Right lobe of liver (tissue), 6 donors: ENCODE data around the gene BZW1. TPM values are rescaled to one million over a fixed set of nuclear protein-coding genes. Genes with fewer than 3 reads are reported as not detected.

ENCODE experiments used
- ATAC-seq, 4 donors: fragments of 200-7000 bp; cut with Tn5 transposase; one replicate each; pipeline ENCODE4 v1.9.1; 2020; ENCODE audit warnings: mild to moderate bottlenecking in 4 of 4, moderate library complexity in 4 of 4
- DNase-seq, 3 donors: peaks; one replicate each; pipeline ENCODE4 v3.0.0-alpha.2; 2020
- H3K27ac ChIP-seq, 3 donors: fragments of 200-600 bp; one replicate each; pipeline ENCODE4 v1.8.0; 2022
- H3K27me3 ChIP-seq, 2 donors: fragments of 200-600 bp; one replicate each; pipeline ENCODE4 v1.8.0; 2022
- H3K36me3 ChIP-seq, 4 donors: fragments of 200-600 bp; sonication (generic) in 1 of 4; one replicate each; pipeline versions ENCODE4 v1.5.1 to v1.8.0; 2017 to 2022; ENCODE audit warnings: control low read depth in 1 of 4
- H3K4me1 ChIP-seq, 4 donors: fragments of 200-600 bp; sonication (generic) in 1 of 4; one replicate each; pipeline versions ENCODE4 v1.5.1 to v1.8.0; 2017 to 2022; ENCODE audit warnings: control low read depth in 1 of 4
- H3K4me3 ChIP-seq, 3 donors: fragments of 200-600 bp; one replicate each; pipeline ENCODE4 v1.8.0; 2022
- H3K9me3 ChIP-seq, 4 donors: fragments of 200-600 bp; sonication (generic) in 1 of 4; one replicate each; pipeline versions ENCODE4 v1.5.1 to v1.8.0; 2017 to 2022; ENCODE audit warnings: control low read depth in 1 of 4
- POLR2A ChIP-seq: fragments of 450-650 bp; IDR thresholded peaks from one replicate; pipeline ENCODE4 v1.6.1; 2017; ENCODE audit warnings: antibody characterized with exemption, mild to moderate bottlenecking
- WGBS: methylation state at CpG from one replicate; pipeline ENCODE4 v1.1.6; 2018; ENCODE audit warnings: low coverage, low lambda C conversion rate; ENCODE audit not compliant: insufficient coverage; ENCODE audit errors: missing lambda C conversion rate; 5-methylcytosine and 5-hydroxymethylcytosine counted together
- intact Hi-C, 2 donors: fragments of 100-400 bp; cut with DNase I; formaldehyde crosslinking; loops; one replicate each; pipeline versions ENCODE4 v1.11.2 to v1.14.1; 2022
- long read RNA-seq: library from polyadenylated mRNA; unstranded; transcript quantifications from one replicate; pipeline ENCODE4 v2.0.0, GENCODE V29; 2019
- total RNA-seq, 6 experiments: library from RNA; depleted of rRNA in 2 of 6; stranded (reverse); fragments of >200 nt in 2 of 6; fragmentation: NEBNext Ultra II Directional in 3 of 6; extraction: Animal tissue kit (Norgen Biotek cat#: 25700) in 3 of 6; gene quantifications; one replicate each; pipeline versions ENCODE4 v1.1.0 to v1.2.4, GENCODE V29; 2016 to 2023
- TF ChIP-seq, protein P1 (sequence below), 4 donors: fragments of 200-600 bp in 3 of 4; fragments of 450-650 bp in 1 of 4; IDR thresholded peaks; one replicate each; pipeline versions ENCODE4 v1.5.1 to v1.8.0; 2016 to 2022; ENCODE audit warnings: antibody characterized with exemption in 4 of 4, mild to moderate bottlenecking in 2 of 4
- donor health status: DM: no; HTN: yes; CAD: no.
- donor health status: DM: no; HTN: no; CAD: no.
- donor health status: DM: no; HTN: no; CAD: no.
- donor health status: DM: no; HTN: yes; CAD: no.
- donor health status: DM: no; HTN: yes; CAD: no.

BZW1 gene
- total RNA-seq, result 100 to 1,000 TPM; 176 to 239 (median 210) TPM
- long read RNA-seq, full-length matches to known transcripts, result 26 of 43 reads
- long read RNA-seq, partial matches to known transcripts, result 10 of 43 reads
- long read RNA-seq, other reads (novel, unspliced or antisense), result 7 of 43 reads

DNA sequence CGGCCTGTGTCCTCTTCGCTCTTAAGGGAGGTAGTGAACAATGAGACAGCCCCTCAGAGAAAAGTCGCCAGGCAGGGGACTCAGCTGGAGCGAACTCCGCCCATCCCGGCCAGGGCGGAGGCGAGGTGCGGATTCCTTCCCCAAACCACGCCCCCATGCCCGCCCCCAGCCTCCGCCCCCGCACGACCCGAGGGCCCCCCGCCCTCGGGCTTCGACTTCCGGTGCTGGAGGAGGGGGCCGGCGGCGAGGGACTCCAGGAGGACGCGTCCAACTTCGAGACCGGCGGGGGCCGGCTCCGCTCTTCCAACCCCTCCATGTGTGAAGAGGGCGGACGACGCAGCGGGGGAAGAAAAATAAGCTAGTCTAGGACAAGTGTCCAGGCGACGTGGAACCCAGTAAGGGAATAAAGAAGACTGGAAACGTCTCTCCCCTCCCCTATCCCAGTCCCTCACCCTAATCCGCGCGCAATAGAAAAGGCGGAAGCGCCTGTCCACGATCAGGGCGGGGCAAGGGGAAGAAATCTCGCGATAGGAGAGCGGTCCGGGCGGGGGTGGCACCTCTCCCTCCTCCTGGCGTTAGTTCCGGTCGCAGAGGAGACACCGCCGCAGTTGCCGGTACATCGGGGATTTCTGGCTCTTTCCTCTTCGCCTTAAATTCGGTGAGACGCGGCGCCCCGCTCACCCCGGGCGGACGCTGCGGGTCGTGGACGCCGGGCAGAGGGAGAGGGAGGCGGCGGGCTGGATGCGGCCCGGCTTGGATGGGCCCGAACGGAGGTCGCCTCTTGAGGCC lies at the start of gene BZW1:
TSS of gene BZW1 (plus strand) at position 578 of the 789 bp plus-strand sequence. CDS start 1,308 bp downstream, outside the sequence.
- WGBS, result 1% methylated on average over 18 of the region's 75 CpGs
- H3K4me1 ChIP-seq, result peaks cover 0 to 37% (median 11%) of the 10 kb centered on the region in 4 donors
- TF ChIP-seq, protein P1, sequence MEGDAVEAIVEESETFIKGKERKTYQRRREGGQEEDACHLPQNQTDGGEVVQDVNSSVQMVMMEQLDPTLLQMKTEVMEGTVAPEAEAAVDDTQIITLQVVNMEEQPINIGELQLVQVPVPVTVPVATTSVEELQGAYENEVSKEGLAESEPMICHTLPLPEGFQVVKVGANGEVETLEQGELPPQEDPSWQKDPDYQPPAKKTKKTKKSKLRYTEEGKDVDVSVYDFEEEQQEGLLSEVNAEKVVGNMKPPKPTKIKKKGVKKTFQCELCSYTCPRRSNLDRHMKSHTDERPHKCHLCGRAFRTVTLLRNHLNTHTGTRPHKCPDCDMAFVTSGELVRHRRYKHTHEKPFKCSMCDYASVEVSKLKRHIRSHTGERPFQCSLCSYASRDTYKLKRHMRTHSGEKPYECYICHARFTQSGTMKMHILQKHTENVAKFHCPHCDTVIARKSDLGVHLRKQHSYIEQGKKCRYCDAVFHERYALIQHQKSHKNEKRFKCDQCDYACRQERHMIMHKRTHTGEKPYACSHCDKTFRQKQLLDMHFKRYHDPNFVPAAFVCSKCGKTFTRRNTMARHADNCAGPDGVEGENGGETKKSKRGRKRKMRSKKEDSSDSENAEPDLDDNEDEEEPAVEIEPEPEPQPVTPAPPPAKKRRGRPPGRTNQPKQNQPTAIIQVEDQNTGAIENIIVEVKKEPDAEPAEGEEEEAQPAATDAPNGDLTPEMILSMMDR (IDR thresholded peaks at IDR 0.05), result no peak
- TF ChIP-seq POLR2A, result peak; percentile 98
- H3K27ac ChIP-seq, result peak within 1 kb of the TSS; percentile 96 to 97 (median 97)
- ATAC-seq (peak; percentile 87 to 95 (median 90)), DNase-seq (peak; percentile 97 to 98 (median 98))
- intact Hi-C loops, result no loop called here
- H3K9me3 ChIP-seq, result no peaks in the 10 kb centered on the region
- H3K27me3 ChIP-seq, result no peaks in the 10 kb centered on the region
- H3K4me3 ChIP-seq, result peak within 1 kb of the TSS; percentile 87 to 96 (median 94)
- H3K36me3 ChIP-seq, result peaks cover 0 to 33% (median 15%) of the 10 kb centered on the region in 4 donors

DNA sequence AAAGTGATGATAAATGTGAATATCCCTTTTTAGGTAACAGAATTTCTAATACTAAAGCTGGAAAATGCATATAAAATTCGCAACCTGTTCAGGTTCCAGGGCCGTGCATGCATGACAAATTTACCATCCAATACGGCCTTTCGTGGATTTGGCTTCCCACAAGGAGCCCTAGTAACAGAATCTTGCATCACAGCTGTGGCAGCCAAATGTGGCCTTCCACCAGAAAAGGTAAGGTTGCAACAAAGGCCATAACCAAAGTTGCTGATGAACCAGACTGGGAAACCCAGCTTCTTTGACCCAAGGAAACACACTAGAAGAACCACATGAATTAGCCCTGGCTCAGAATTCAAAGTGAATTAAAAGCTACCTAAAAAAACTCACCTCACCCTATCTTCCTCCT lies 49.6 kb upstream of the BZW1 start:
- Histone ChIP-seq H3K36me3 (no peaks in the 10 kb centered on the region), H3K4me1 (peaks cover 0 to 16% (median 1%) of the 10 kb centered on the region in 4 donors), H3K9me3 (no peaks in the 10 kb centered on the region), H3K27ac (no peak overlapping the region), H3K4me3 (no peak overlapping the region), H3K27me3 (no peaks in the 10 kb centered on the region)
- 44% methylated on average over 4 of the region's 4 CpGs for WGBS
- intact Hi-C loops, result no loop called here
- DNase-seq (no peak), ATAC-seq (peak in 2 of 4 donors; percentile 38 to 59)
- TF ChIP-seq, protein P1 (IDR thresholded peaks at IDR 0.05), result no peak
- TF ChIP-seq POLR2A, result no peak

- 67% methylated on average over 4 of the region's 4 CpGs for WGBS
- ATAC-seq, result no peak
Observed at GRCh38 chr2:200763422-200763821, 48.3 kb upstream of the BZW1 start.

GRCh38 chr2:200765139-200765951 lies 46.4 kb upstream of the BZW1 start:
- intact Hi-C loops, result no loop called here
- H3K4me1 ChIP-seq, result no peaks in the 10 kb centered on the region
- DNase-seq (no peak), ATAC-seq (peak in 2 of 4 donors; percentile 34 to 61)
- no peaks in the 10 kb centered on the region for H3K36me3 ChIP-seq
- no peak overlapping the region for H3K4me3 ChIP-seq
- TF ChIP-seq, protein P1 (IDR thresholded peaks at IDR 0.05), result no peak
- TF ChIP-seq POLR2A, result no peak
- 80% methylated on average over 1 of the region's 2 CpGs for whole genome bisulfite sequencing
- no peaks in the 10 kb centered on the region for H3K27me3 ChIP-seq
- H3K9me3 ChIP-seq, result no peaks in the 10 kb centered on the region
- H3K27ac ChIP-seq, result no peak overlapping the region

More at GRCh38 chr2:200763422-200763821, 48.3 kb upstream of the BZW1 start:
- TF ChIP-seq, protein P1 (IDR thresholded peaks at IDR 0.05), result no peak
- no peak for TF ChIP-seq POLR2A
- no peaks in the 10 kb centered on the region for H3K27me3 ChIP-seq
- no peaks in the 10 kb centered on the region for H3K9me3 ChIP-seq
- intact Hi-C loops, result no loop called here
- peaks cover 0 to 7% (median 0%) of the 10 kb centered on the region in 4 donors for H3K4me1 ChIP-seq
- no peak overlapping the region for H3K4me3 ChIP-seq
- DNase-seq, result no peak
- no peak overlapping the region for H3K27ac ChIP-seq
- H3K36me3 ChIP-seq, result no peaks in the 10 kb centered on the region
